ENCODE measurements around the gene RRAGC.

DNA sequence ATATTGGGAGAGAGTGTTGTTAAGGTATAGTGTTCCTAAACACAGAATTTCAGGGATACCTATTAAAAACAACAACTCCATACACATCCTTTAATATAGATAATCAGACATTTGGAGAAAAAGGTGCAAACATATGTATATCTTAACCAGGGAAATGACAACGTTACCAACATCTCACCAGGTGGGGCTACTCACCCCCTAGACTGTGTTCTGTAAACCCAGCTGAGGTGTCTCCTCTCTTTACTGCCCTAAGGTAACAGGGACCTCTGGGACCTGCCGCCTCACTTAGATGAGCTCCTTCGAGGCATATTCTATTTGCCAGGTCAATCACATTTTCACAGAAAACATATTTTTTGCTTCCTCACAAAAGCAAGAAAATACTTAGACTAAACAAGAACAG is 13.4 kb downstream of the RRAGC start:
- TF ChIP-seq, protein P1, sequence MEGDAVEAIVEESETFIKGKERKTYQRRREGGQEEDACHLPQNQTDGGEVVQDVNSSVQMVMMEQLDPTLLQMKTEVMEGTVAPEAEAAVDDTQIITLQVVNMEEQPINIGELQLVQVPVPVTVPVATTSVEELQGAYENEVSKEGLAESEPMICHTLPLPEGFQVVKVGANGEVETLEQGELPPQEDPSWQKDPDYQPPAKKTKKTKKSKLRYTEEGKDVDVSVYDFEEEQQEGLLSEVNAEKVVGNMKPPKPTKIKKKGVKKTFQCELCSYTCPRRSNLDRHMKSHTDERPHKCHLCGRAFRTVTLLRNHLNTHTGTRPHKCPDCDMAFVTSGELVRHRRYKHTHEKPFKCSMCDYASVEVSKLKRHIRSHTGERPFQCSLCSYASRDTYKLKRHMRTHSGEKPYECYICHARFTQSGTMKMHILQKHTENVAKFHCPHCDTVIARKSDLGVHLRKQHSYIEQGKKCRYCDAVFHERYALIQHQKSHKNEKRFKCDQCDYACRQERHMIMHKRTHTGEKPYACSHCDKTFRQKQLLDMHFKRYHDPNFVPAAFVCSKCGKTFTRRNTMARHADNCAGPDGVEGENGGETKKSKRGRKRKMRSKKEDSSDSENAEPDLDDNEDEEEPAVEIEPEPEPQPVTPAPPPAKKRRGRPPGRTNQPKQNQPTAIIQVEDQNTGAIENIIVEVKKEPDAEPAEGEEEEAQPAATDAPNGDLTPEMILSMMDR (IDR thresholded peaks at IDR 0.05), result no peak
- no peak for TF ChIP-seq EZH2 (IDR thresholded peaks at IDR 0.05)
